H1 (cell line): ENCODE results near the gene CLDN6. TPM values are rescaled to one million over a fixed set of nuclear protein-coding genes. Genes with fewer than 3 reads are reported as not detected.
A peak's percentile ranks its signal among the peaks of the same experiment; 100 is the strongest.

ENCODE experiments used
- CTCF ChIA-PET: fragments of 300-600 bp; sonication (Branson Sonifier 250); formaldehyde crosslinking; loops from one replicate; lab custom pipeline; 2021; ENCODE audit not compliant: partially characterized antibody; lab: Charles Lee
- POLR2A ChIA-PET: fragments of 300-600 bp; sonication (Branson Sonifier 250); formaldehyde crosslinking; loops from one replicate; lab custom pipeline; 2021; ENCODE audit warnings: inconsistent platforms; ENCODE audit not compliant: partially characterized antibody; lab: Charles Lee
- DNase-seq, 2 experiments: peaks; one replicate each; pipeline versions ENCODE4 v3.0.0 to v3.0.0-alpha.2; 2010 to 2022; ENCODE audit warnings: low spot score in 2 of 2, low read depth in 1 of 2, mixed read lengths in 1 of 2
- FAIRE-seq: peaks from 2 replicates; lab custom pipeline; 2011; peaks lifted over from hg19 to GRCh38; lab: Jason Lieb, UNC
- H2AFZ ChIP-seq: 2 replicates; pipeline ENCODE4 v1.8.1; 2012; ENCODE audit warnings: low read length, inconsistent platforms
- H2AK5ac ChIP-seq: 2 replicates; pipeline ENCODE4 v1.6.1; 2013; ENCODE audit warnings: low read depth, low read length
- H2BK120ac ChIP-seq: replicated peaks from 2 replicates; pipeline ENCODE3; 2013; ENCODE audit warnings: low read depth, low read length, inconsistent platforms
- H2BK12ac ChIP-seq: 2 replicates; pipeline ENCODE4 v1.6.1; 2013; ENCODE audit warnings: low read depth, low read length
- H2BK15ac ChIP-seq: 2 replicates; pipeline ENCODE4 v1.6.1; 2013; ENCODE audit warnings: low read length
- H2BK20ac ChIP-seq: 2 replicates; pipeline ENCODE4 v1.6.1; 2013; ENCODE audit warnings: low read length
- H2BK5ac ChIP-seq: 2 replicates; pipeline ENCODE4 v1.6.1; 2013; ENCODE audit warnings: low read depth, low read length
- H3K14ac ChIP-seq: 2 replicates; pipeline ENCODE4 v1.6.1; 2013; ENCODE audit warnings: inconsistent platforms; ENCODE audit not compliant: insufficient read length
- H3K18ac ChIP-seq: 2 replicates; pipeline ENCODE4 v1.6.1; 2013; ENCODE audit warnings: low read length; ENCODE audit errors: extremely low read depth
- H3K23ac ChIP-seq: 2 replicates; pipeline ENCODE4 v1.6.1; 2013; ENCODE audit warnings: inconsistent platforms; ENCODE audit not compliant: insufficient read length
- H3K23me2 ChIP-seq: 2 replicates; pipeline ENCODE4 v1.6.1; 2013; ENCODE audit warnings: low read depth, low read length
- H3K27ac ChIP-seq: 2 replicates; pipeline ENCODE4 v1.6.1; 2011; ENCODE audit warnings: low read depth, low read length, inconsistent platforms
- H3K27me3 ChIP-seq, 4 experiments: replicated peaks in 1 of 4; 1 replicate in 1 of 4; 2 replicates in 3 of 4; pipeline versions ENCODE4 v1.6.1 to v1.8.1; 2011 to 2013; ENCODE audit warnings: low read length in 3 of 4, mild to moderate bottlenecking in 3 of 4, inconsistent platforms in 2 of 4, mixed read lengths in 2 of 4, moderate library complexity in 1 of 4; ENCODE audit not compliant: control insufficient read depth in 3 of 4, insufficient read depth in 3 of 4; ENCODE audit errors: extremely low read depth in 1 of 4
- H3K36me3 ChIP-seq, 4 experiments: 2 replicates each; pipeline versions ENCODE4 v1.6.1 to v1.8.1; 2011 to 2013; ENCODE audit warnings: mild to moderate bottlenecking in 4 of 4, low read length in 3 of 4, moderate library complexity in 2 of 4, control low read depth in 1 of 4, inconsistent platforms in 1 of 4; ENCODE audit not compliant: insufficient read depth in 4 of 4, control insufficient read depth in 2 of 4
- H3K4ac ChIP-seq: replicated peaks from 2 replicates; pipeline ENCODE3; 2013; ENCODE audit warnings: low read length, low read depth, mixed read lengths, inconsistent platforms; ENCODE audit not compliant: insufficient read length
- H3K4me1 ChIP-seq, 4 experiments: replicated peaks in 1 of 4; 1 replicate in 1 of 4; 2 replicates in 3 of 4; pipeline versions ENCODE4 v1.6.1 to v1.8.1; 2011 to 2013; ENCODE audit warnings: low read length in 3 of 4, inconsistent platforms in 2 of 4, mixed read lengths in 1 of 4; ENCODE audit not compliant: insufficient read depth in 4 of 4, control insufficient read depth in 3 of 4
- H3K4me2 ChIP-seq, 2 experiments: 2 replicates each; pipeline versions ENCODE4 v1.6.1 to v1.8.1; 2011 to 2013; ENCODE audit warnings: low read depth in 2 of 2, low read length in 2 of 2, control low read depth in 1 of 2, inconsistent platforms in 1 of 2, mild to moderate bottlenecking in 1 of 2; ENCODE audit not compliant: insufficient read depth in 1 of 2
- H3K4me3 ChIP-seq, 4 experiments: fragments of 200-600, 300-600 bp in 1 of 4; sonication (generic), shearing (Covaris generic), sonication (Bioruptor Twin) in 1 of 4; 2 replicates each; pipeline versions ENCODE4 v1.5.1 to v1.8.1; 2011 to 2016; ENCODE audit warnings: low read length in 4 of 4, low read depth in 3 of 4, control low read depth in 2 of 4, inconsistent platforms in 2 of 4, mild to moderate bottlenecking in 2 of 4, mixed read lengths in 1 of 4, moderate library complexity in 1 of 4; ENCODE audit not compliant: insufficient read depth in 2 of 4; ENCODE audit errors: extremely low read depth in 1 of 4
- H3K56ac ChIP-seq: replicated peaks from 2 replicates; pipeline ENCODE3; 2013; ENCODE audit warnings: low read depth, mild to moderate bottlenecking, mixed read lengths, low read length, inconsistent platforms; ENCODE audit not compliant: insufficient read length
- H3K79me1 ChIP-seq: 2 replicates; pipeline ENCODE4 v1.6.1; 2013; ENCODE audit warnings: low read depth, low read length, control low read depth
- H3K79me2 ChIP-seq, 2 experiments: 2 replicates each; pipeline versions ENCODE4 v1.6.1 to v1.8.1; 2012 to 2013; ENCODE audit warnings: low read length in 2 of 2, mild to moderate bottlenecking in 2 of 2, inconsistent platforms in 1 of 2; ENCODE audit not compliant: insufficient read depth in 2 of 2, control insufficient read depth in 1 of 2
- H3K9ac ChIP-seq, 4 experiments: replicated peaks in 1 of 4; 1 replicate in 1 of 4; 2 replicates in 3 of 4; pipeline versions ENCODE4 v1.6.1 to v1.8.1; 2011 to 2013; ENCODE audit warnings: low read depth in 3 of 4, low read length in 3 of 4, control low read depth in 2 of 4, mild to moderate bottlenecking in 2 of 4, moderate library complexity in 2 of 4, inconsistent platforms in 1 of 4; ENCODE audit errors: extremely low read depth in 1 of 4
- H3K9me3 ChIP-seq, 2 experiments: 2 replicates each; pipeline versions ENCODE4 v1.6.1 to v1.8.1; 2012 to 2013; ENCODE audit warnings: mild to moderate bottlenecking in 2 of 2, moderate library complexity in 2 of 2, control low read depth in 1 of 2, inconsistent platforms in 1 of 2, low read depth in 1 of 2, low read length in 1 of 2, mixed read lengths in 1 of 2; ENCODE audit not compliant: insufficient read depth in 2 of 2
- H4K20me1 ChIP-seq, 2 experiments: replicated peaks in 1 of 2; 2 replicates each; pipeline versions ENCODE3 to v1.8.1; 2011 to 2013; ENCODE audit warnings: inconsistent platforms in 2 of 2, low read length in 2 of 2, mild to moderate bottlenecking in 1 of 2; ENCODE audit not compliant: insufficient read depth in 2 of 2, control insufficient read depth in 1 of 2
- H4K5ac ChIP-seq: 2 replicates; pipeline ENCODE4 v1.6.1; 2013; ENCODE audit warnings: low read length, low read depth, mixed read lengths, inconsistent platforms; ENCODE audit not compliant: insufficient read length
- H4K8ac ChIP-seq: 2 replicates; pipeline ENCODE4 v1.8.0; 2013; ENCODE audit warnings: mild to moderate bottlenecking, moderate library complexity, low read length, inconsistent platforms; ENCODE audit not compliant: insufficient read depth; ENCODE audit errors: extremely low read depth
- H4K91ac ChIP-seq: replicated peaks from 2 replicates; pipeline ENCODE3; 2013; ENCODE audit warnings: low read length, mixed read lengths, inconsistent platforms; ENCODE audit not compliant: insufficient read length
- NANOG ChIP-seq: IDR thresholded peaks from 2 replicates; pipeline ENCODE4 v1.6.1; 2011; ENCODE audit warnings: low read length, low read depth, mild to moderate bottlenecking, inconsistent platforms; ENCODE audit not compliant: insufficient read depth, poor library complexity, severe bottlenecking
- POLR2AphosphoS5 ChIP-seq: IDR thresholded peaks from 2 replicates; pipeline ENCODE4 v1.6.1; 2011; ENCODE audit warnings: low read depth, low read length
- SIN3A ChIP-seq, 2 experiments: IDR thresholded peaks in 1 of 2; conservative IDR thresholded peaks in 1 of 2; 2 replicates each; pipeline ENCODE4 v1.6.1; 2011 to 2012; ENCODE audit warnings: low read length in 2 of 2, improper control_type of control experiment in 1 of 2, low read depth in 1 of 2, mild to moderate bottlenecking in 1 of 2
- SP2 ChIP-seq: IDR thresholded peaks from 2 replicates; pipeline ENCODE4 v1.6.1; 2012; ENCODE audit warnings: mild to moderate bottlenecking, low read length, inconsistent platforms
- WGBS, 2 experiments: shearing (Covaris generic) in 1 of 2; methylation state at CpG; one replicate each; pipeline versions ENCODE4 v1.1.6 to v1.1.7; 2013 to 2015; ENCODE audit warnings: low lambda C conversion rate in 2 of 2, mixed read lengths in 2 of 2, inconsistent platforms in 1 of 2, low coverage in 1 of 2, missing lambda C conversion rate in 1 of 2; ENCODE audit not compliant: insufficient replicate concordance in 2 of 2, insufficient coverage in 1 of 2, insufficient read length in 1 of 2; ENCODE audit errors: extremely low coverage in 1 of 2, missing lambda C conversion rate in 1 of 2; 5-methylcytosine and 5-hydroxymethylcytosine counted together
- polyA plus RNA-seq, 7 experiments: library from polyadenylated mRNA; depleted of rRNA in 3 of 7; stranded (reverse) in 5 of 7; unstranded in 2 of 7; fragments of >200 nt in 5 of 7; fragments of 200-250 nt in 2 of 7; gene quantifications; 1 replicate in 5 of 7; 2 replicates in 1 of 7; 4 replicates in 1 of 7; pipeline versions ENCODE4 v1.2.1 to v1.2.3, GENCODE V29; 2011 to 2013; ENCODE audit warnings: missing spikeins in 2 of 7, mixed read lengths in 2 of 7
- total RNA-seq: library from RNA; stranded (reverse); fragmentation: NEBNext Ultra II Directional; extraction: Animal tissue kit (Norgen Biotek cat#: 25700); gene quantifications from 2 replicates; pipeline ENCODE4 v1.2.1, GENCODE V29; 2021

The CLDN6 gene
- total and polyA plus RNA-seq, 2 of the 8 experiments (the other 6 are each of a cell fraction or from before 2014, with no cell fraction given) = 747 to 1,115 TPM

- WGBS, 2 experiments = 51% methylated on average over 38 of the region's 40 CpGs; no CpG with 5 or more reads in 1 of the 2 experiments
- H3K23me2 ChIP-seq = peaks cover 28% of the 10 kb centered on the region
- H4K8ac ChIP-seq = peak overlapping the region; percentile 73
- ChIA-PET POLR2A (interaction anchor here (0.7 to 35.7 kb wide), 16 partner anchors 3 to 1242 kb away, joined by 3 to 1808 read pairs (median 12); partner anchors contain the start of genes BICDL2, CLDN6, CLDN9 and HCFC1R1), CTCF (interaction anchor here (0.7 to 23.8 kb wide), 13 partner anchors 12 to 108 kb away, joined by 3 to 639 read pairs (median 6); partner anchors contain the start of genes CLDN9, KREMEN2 and PAQR4)
- H3K79me1 ChIP-seq = peaks cover 8% of the 10 kb centered on the region; the same call in 1 of the 2 replicates
- no peak overlapping the region for H4K91ac ChIP-seq
- H3K18ac ChIP-seq = no peak overlapping the region
- H3K4ac ChIP-seq = no peak overlapping the region
- H2BK12ac ChIP-seq = peak overlapping the region; percentile 30
- H3K79me2 ChIP-seq = peaks cover 11 to 31% of the 10 kb centered on the region in 2 experiments
- H4K5ac ChIP-seq = no peak overlapping the region
- H2BK5ac ChIP-seq = peak overlapping the region; percentile 41; the same call in 1 of the 2 replicates
- H3K14ac ChIP-seq = no peak overlapping the region
- H3K27me3 ChIP-seq = no peaks in the 10 kb centered on the region
- FAIRE-seq (no peak), DNase-seq (no peak)
- no peak for TF ChIP-seq NANOG
- peak; percentile 53; the same call in 1 of the 2 replicates for TF ChIP-seq POLR2AphosphoS5
- 0 out of 4 replicates have a peak, but pooled peaks of 1 of the 2 experiments have one; percentile 3 for TF ChIP-seq SIN3A (conservative IDR thresholded peaks at IDR 0.05 in 1 of 2, IDR thresholded peaks at IDR 0.05 in 1 of 2; ENCODE audit: low read depth in 1 of 2, low read length in 2 of 2)
- TF ChIP-seq SP2 = no peak
- H2AK5ac ChIP-seq = peak overlapping the region; percentile 88; the same call in 1 of the 2 replicates
- H3K36me3 ChIP-seq = peaks cover 6 to 19% (median 12%) of the 10 kb centered on the region in 4 experiments; a peak in 7 of 8 replicates
- peaks cover 5 to 32% (median 25%) of the 10 kb centered on the region in 4 experiments for H3K4me1 ChIP-seq
- no peak overlapping the region for H3K56ac ChIP-seq
- H3K9me3 ChIP-seq = no peaks in the 10 kb centered on the region
- peaks cover 17 to 25% of the 10 kb centered on the region in 2 experiments for H4K20me1 ChIP-seq
- no peak overlapping the region for H2BK15ac ChIP-seq
- H3K23ac ChIP-seq = no peak overlapping the region
- H2AFZ ChIP-seq = no peak overlapping the region
- H3K4me2 ChIP-seq = peak overlapping the region; percentile 68 to 83
- H3K4me3 ChIP-seq = peak overlapping the region in 3 of 4 experiments; percentile 40 to 97 (median 74); a peak in 7 of 8 replicates
- no peak overlapping the region for H2BK120ac ChIP-seq
- no peak overlapping the region for H3K27ac ChIP-seq
- no peak overlapping the region for H3K9ac ChIP-seq
- H2BK20ac ChIP-seq = no peak overlapping the region
These were observed 1.7 kb upstream of the CLDN6 start for GRCh38 chr16:3019594-3020246.
